Neutrophil (primary cell): ENCODE measurements around the gene TM4SF4.

Experiments used
- H3K27ac ChIP-seq: fragments of 200-600 bp; sonication (generic); 2 replicates; pipeline ENCODE4 v1.5.1; 2016; ENCODE audit warnings: mild to moderate bottlenecking, moderate library complexity
- H3K27me3 ChIP-seq: fragments of 200-600 bp; sonication (generic); 2 replicates; pipeline ENCODE4 v1.6.0; 2016; ENCODE audit warnings: mild to moderate bottlenecking
- H3K36me3 ChIP-seq: fragments of 200-600 bp; sonication (generic); 2 replicates; pipeline ENCODE4 v1.5.1; 2017
- H3K4me1 ChIP-seq, 2 experiments: fragments of 200-600 bp in 1 of 2; sonication (generic) in 1 of 2; 1 replicate in 1 of 2; 2 replicates in 1 of 2; pipeline versions ENCODE4 v1.5.1 to v1.6.1; 2013 to 2016; ENCODE audit warnings: low read depth in 1 of 2, low read length in 1 of 2, mild to moderate bottlenecking in 1 of 2, moderate library complexity in 1 of 2; ENCODE audit not compliant: control insufficient read depth in 1 of 2, insufficient read depth in 1 of 2
- H3K4me3 ChIP-seq, 2 experiments: fragments of 200-600 bp in 1 of 2; sonication (generic) in 1 of 2; 1 replicate in 1 of 2; 2 replicates in 1 of 2; pipeline ENCODE4 v1.5.1; 2013 to 2016; ENCODE audit warnings: low read depth in 1 of 2, low read length in 1 of 2, mild to moderate bottlenecking in 1 of 2, moderate library complexity in 1 of 2
- H3K9me3 ChIP-seq: fragments of 200-600 bp; sonication (generic); 2 replicates; pipeline ENCODE4 v1.5.1; 2016
- TF ChIP-seq, protein P1 (sequence below): fragments of 200-600 bp; sonication (generic); IDR thresholded peaks from 2 replicates; pipeline ENCODE4 v1.5.1; 2016; ENCODE audit warnings: antibody characterized with exemption

Gene TM4SF4

DNA sequence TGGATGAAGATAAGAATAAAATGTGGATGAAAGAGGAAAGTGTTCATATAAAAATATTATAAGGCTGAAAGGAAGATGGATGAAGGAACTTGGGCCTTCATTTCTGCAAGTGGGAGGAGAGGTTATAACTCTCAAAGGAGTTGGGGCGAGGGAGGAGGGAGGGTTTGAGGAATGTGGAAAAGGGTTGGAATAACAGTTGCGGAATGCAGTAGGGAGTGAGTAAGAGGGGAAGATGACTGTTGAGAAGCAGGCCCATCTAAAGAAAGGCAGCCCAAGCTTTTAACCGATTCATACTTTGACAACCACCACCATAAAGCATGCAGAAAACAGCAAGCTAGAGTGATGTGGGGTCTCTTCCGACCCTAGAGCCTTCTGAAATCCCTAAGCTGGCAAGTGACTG is 8.3 kb upstream of the TM4SF4 start:
- Histone ChIP-seq H3K27ac (no peak overlapping the region), H3K27me3 (no peaks in the 10 kb centered on the region), H3K36me3 (no peaks in the 10 kb centered on the region), H3K4me3 (no peak overlapping the region), H3K9me3 (no peaks in the 10 kb centered on the region), H3K4me1 (peaks cover 26% of the 10 kb centered on the region in 2 experiments)
- TF ChIP-seq, protein P1, sequence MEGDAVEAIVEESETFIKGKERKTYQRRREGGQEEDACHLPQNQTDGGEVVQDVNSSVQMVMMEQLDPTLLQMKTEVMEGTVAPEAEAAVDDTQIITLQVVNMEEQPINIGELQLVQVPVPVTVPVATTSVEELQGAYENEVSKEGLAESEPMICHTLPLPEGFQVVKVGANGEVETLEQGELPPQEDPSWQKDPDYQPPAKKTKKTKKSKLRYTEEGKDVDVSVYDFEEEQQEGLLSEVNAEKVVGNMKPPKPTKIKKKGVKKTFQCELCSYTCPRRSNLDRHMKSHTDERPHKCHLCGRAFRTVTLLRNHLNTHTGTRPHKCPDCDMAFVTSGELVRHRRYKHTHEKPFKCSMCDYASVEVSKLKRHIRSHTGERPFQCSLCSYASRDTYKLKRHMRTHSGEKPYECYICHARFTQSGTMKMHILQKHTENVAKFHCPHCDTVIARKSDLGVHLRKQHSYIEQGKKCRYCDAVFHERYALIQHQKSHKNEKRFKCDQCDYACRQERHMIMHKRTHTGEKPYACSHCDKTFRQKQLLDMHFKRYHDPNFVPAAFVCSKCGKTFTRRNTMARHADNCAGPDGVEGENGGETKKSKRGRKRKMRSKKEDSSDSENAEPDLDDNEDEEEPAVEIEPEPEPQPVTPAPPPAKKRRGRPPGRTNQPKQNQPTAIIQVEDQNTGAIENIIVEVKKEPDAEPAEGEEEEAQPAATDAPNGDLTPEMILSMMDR: no peak

DNA sequence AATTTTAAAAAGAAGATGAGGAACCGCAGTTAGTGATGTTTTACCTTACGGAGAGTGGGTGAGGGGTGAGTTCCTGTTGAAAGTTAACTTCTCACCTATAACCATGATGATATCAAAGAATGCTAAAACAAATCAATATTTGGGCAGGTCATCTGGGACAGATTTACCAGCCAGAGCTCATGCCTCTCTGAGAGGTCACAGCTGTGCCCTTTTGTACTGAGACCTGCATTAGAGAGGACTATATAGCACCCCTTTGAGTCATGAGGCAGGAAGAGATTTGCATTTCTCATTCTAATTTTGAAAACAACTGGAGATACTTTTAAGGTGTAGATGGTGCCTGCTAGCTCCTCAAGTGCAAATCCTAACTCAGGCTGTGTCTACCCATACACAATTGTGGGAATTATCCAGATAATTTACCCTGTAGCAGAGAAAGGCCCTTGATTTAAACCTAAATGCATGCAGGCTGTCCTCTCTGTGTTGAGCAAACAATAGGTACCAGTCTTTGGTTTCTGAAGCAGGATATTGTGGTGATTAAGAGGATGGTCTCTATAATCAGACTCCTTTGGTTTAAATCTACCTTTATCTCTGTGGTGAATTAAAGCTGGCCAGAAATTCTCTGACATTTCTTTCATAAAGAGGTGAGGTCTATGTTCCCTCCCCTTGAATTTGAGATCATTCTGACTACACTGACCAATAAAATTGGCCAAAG is 5.8 kb upstream of the TM4SF4 start:
- no peaks in the 10 kb centered on the region for H3K27me3 ChIP-seq
- H3K4me1 ChIP-seq: peaks cover 21 to 23% of the 10 kb centered on the region in 2 experiments
- TF ChIP-seq, protein P1: no peak
- no peaks in the 10 kb centered on the region for H3K36me3 ChIP-seq
- no peak overlapping the region for H3K4me3 ChIP-seq
- H3K9me3 ChIP-seq: no peaks in the 10 kb centered on the region
- H3K27ac ChIP-seq: no peak overlapping the region

DNA sequence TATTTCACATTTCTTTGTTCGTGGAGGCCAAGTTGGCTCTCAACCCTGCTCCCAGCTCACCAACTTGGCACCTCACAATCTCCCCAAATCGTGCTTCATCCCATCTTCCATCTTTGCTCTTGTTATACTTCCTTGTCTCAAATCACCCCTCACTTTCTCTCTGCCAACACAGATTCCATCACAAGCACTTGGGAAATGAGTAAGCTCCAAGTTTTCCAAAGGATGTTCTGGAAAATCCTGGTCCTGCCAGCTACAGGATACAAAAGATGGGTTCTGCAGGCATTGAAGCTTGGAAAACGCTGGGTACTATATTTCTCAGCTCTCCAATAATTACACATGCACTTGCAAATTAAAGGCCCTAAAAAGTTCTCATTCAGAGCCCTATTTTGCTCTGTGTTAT is 4.1 kb upstream of the TM4SF4 start:
- Histone ChIP-seq H3K27me3 (no peaks in the 10 kb centered on the region), H3K36me3 (no peaks in the 10 kb centered on the region), H3K4me3 (no peak overlapping the region), H3K9me3 (no peaks in the 10 kb centered on the region), H3K4me1 (peaks cover 4 to 7% of the 10 kb centered on the region in 2 experiments), H3K27ac (no peak overlapping the region)
- TF ChIP-seq, protein P1: no peak

DNA sequence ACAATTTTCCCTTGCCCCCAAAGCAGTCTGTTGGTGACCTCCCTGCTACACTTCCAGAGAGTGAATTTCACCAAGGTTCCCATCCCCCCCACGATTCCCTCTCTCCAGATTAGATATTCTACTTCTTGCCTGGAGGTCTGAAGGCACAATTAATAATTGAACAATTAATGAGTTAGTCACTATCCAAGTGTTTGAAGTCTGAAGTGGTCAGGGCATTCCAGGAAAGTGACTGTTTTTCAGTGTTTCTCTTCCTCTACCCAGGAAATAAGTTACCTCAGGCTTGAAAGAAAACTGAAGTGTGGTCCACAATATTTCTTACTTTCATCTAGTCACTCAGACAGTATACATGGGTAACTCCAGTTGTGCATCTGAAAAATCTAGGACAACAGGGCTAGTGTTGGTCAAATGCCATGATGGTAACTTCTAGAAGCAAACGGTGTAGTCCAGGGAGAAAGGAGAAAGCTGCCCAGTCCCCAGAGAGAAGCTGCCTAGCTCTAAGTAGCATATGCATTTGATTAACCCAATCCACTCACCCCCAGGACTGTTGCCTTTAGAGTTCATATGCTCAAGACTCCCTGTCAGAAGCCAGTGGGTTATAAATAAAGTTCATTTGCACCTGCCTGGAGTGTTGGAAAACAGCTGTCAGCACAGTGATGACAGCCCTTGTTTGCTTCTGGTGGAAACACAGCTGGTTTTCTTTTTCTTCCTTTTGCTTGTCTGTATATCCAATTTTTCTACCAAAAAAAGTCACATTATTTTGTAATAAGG is 2.3 kb upstream of the TM4SF4 start:
- peaks cover 17 to 20% of the 10 kb centered on the region in 2 experiments for H3K4me1 ChIP-seq
- no peaks in the 10 kb centered on the region for H3K36me3 ChIP-seq
- H3K9me3 ChIP-seq: no peaks in the 10 kb centered on the region
- H3K27me3 ChIP-seq: no peaks in the 10 kb centered on the region
- TF ChIP-seq, protein P1: no peak
- no peak overlapping the region for H3K4me3 ChIP-seq
- H3K27ac ChIP-seq: no peak overlapping the region

DNA sequence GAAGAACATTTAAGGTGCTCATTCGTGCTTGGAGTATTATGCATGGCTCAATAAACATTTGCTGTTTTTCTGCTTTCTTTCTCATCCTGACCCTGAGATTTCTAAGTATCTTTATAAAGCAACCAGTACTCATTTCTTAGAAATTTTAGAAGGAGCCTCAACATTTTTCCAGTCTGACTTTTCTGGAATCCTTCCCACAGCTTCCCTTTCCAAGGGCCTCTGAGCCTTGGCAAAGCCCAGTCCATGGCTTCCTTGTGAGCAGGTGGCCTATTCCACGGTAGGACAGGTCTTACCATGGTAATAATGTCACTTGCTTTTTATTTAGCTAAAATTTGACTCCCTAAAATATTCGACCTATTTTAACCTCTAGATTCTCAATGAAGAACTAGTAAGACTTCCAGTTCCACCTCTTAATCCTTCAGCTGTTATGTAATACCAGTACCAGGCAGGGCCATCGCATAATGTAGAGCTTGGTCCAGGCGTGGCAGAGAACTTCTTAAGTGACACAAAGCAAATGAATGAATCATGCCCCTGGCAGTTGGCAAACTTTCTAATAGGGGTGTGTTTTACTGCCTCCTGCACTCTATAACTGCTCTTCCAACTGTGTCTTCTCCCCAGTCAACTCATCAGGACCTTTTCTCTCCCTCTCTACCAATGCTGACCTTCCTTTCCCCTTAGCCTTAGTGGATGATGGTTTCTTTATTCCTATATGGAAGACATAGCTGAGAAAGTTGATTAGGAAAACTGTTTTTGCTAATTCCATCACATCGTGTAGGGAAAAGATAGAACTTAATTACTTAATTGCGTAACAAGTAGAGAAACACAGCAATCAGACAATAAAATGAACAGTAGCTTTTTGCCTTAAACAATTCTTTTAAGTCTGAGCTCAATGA is 894 bp upstream of the TM4SF4 start:
- Histone ChIP-seq H3K9me3 (no peaks in the 10 kb centered on the region), H3K27me3 (no peaks in the 10 kb centered on the region), H3K4me3 (no peak overlapping the region), H3K4me1 (peaks cover 17 to 20% of the 10 kb centered on the region in 2 experiments), H3K27ac (no peak overlapping the region), H3K36me3 (no peaks in the 10 kb centered on the region)
- TF ChIP-seq, protein P1: no peak
